ES-I3 (cell line): Measurements from ENCODE around the gene PDS5A.
"Not testable (repeated sequence)": the region's sequence is repeated elsewhere in the genome, so short reads cannot be mapped to it uniquely, and the experiment has no call there.

Experiments used
- H3K36me3 ChIP-seq: 2 replicates; pipeline ENCODE4 v1.6.1; 2013; ENCODE audit warnings: mild to moderate bottlenecking, low read length, control low read depth, moderate library complexity; ENCODE audit not compliant: insufficient read depth
- H3K4me1 ChIP-seq: 2 replicates; pipeline ENCODE4 v1.6.1; 2013; ENCODE audit warnings: mild to moderate bottlenecking, control low read depth, low read length; ENCODE audit not compliant: insufficient read depth
- H3K9ac ChIP-seq: 2 replicates; pipeline ENCODE4 v1.6.1; 2013; ENCODE audit warnings: low read depth, mild to moderate bottlenecking, low read length, moderate library complexity
- H3K9me3 ChIP-seq: 2 replicates; pipeline ENCODE4 v1.6.1; 2013; ENCODE audit warnings: mild to moderate bottlenecking, low read length, moderate library complexity; ENCODE audit not compliant: control insufficient read depth, insufficient read depth

The PDS5A gene

GRCh38 chr4:39846705-39847104, 131.0 kb downstream of the PDS5A start:
- Histone ChIP-seq H3K9me3 (no peaks in the 10 kb centered on the region), H3K36me3 (peaks cover 8% of the 10 kb centered on the region), H3K9ac (no peak overlapping the region), H3K4me1 (no peaks in the 10 kb centered on the region)

- H3K4me1 ChIP-seq: no peaks in the 10 kb centered on the region
- H3K9me3 ChIP-seq: no peaks in the 10 kb centered on the region
- peaks cover 11% of the 10 kb centered on the region for H3K36me3 ChIP-seq
- no peak overlapping the region for H3K9ac ChIP-seq
These were observed 131.6 kb downstream of the PDS5A start for GRCh38 chr4:39846120-39846519.

GRCh38 chr4:39841894-39842293, 135.8 kb downstream of the PDS5A start:
- H3K36me3 ChIP-seq: peaks cover 23% of the 10 kb centered on the region
- no peak overlapping the region for H3K9ac ChIP-seq
- H3K4me1 ChIP-seq: no peaks in the 10 kb centered on the region
- H3K9me3 ChIP-seq: no peaks in the 10 kb centered on the region

- peaks cover 25% of the 10 kb centered on the region for H3K36me3 ChIP-seq
- not testable (repeated sequence) for H3K9ac ChIP-seq, H3K9me3 ChIP-seq
These were observed 137.2 kb downstream of the PDS5A start for GRCh38 chr4:39840516-39840915.

GRCh38 chr4:39840027-39840426, 137.7 kb downstream of the PDS5A start:
- Histone ChIP-seq H3K4me1 (no peaks in the 10 kb centered on the region), H3K9ac (no peak overlapping the region), H3K9me3 (no peaks in the 10 kb centered on the region)

More at GRCh38 chr4:39840516-39840915, 137.2 kb downstream of the PDS5A start:
- not testable (repeated sequence) for H3K4me1 ChIP-seq

GRCh38 chr4:39838431-39838830, 139.3 kb downstream of the PDS5A start:
- H3K4me1 ChIP-seq, H3K9me3 ChIP-seq, H3K9ac ChIP-seq: not testable (repeated sequence)
- H3K36me3 ChIP-seq: peaks cover 21% of the 10 kb centered on the region

More at GRCh38 chr4:39840027-39840426, 137.7 kb downstream of the PDS5A start:
- H3K36me3 ChIP-seq: peaks cover 27% of the 10 kb centered on the region

GRCh38 chr4:39834269-39834668, 143.4 kb downstream of the PDS5A start:
- Histone ChIP-seq H3K9ac (no peak overlapping the region), H3K36me3 (peaks cover 21% of the 10 kb centered on the region), H3K9me3 (no peaks in the 10 kb centered on the region), H3K4me1 (no peaks in the 10 kb centered on the region)

GRCh38 chr4:39825741-39826231, 151.9 kb downstream of the PDS5A start:
- no peaks in the 10 kb centered on the region for H3K4me1 ChIP-seq
- H3K9me3 ChIP-seq: no peaks in the 10 kb centered on the region
- no peak overlapping the region for H3K9ac ChIP-seq
- H3K36me3 ChIP-seq: peaks cover 13% of the 10 kb centered on the region; the same call in 1 of the 2 replicates

GRCh38 chr4:39825090-39825489, 152.6 kb downstream of the PDS5A start:
- H3K4me1 ChIP-seq: no peaks in the 10 kb centered on the region
- no peaks in the 10 kb centered on the region for H3K9me3 ChIP-seq
- peaks cover 12% of the 10 kb centered on the region; the same call in 1 of the 2 replicates for H3K36me3 ChIP-seq
- H3K9ac ChIP-seq: no peak overlapping the region

GRCh38 chr4:39823191-39823590, 154.5 kb downstream of the PDS5A start:
- Histone ChIP-seq H3K9ac (no peak overlapping the region), H3K36me3 (0 out of 2 replicates have a peak, but pooled peaks cover 6% of the 10 kb centered on the region), H3K9me3 (no peaks in the 10 kb centered on the region), H3K4me1 (no peaks in the 10 kb centered on the region)

- H3K9ac ChIP-seq: no peak overlapping the region
- 0 out of 2 replicates have a peak, but pooled peaks cover 6% of the 10 kb centered on the region for H3K36me3 ChIP-seq
- H3K4me1 ChIP-seq: no peaks in the 10 kb centered on the region
- H3K9me3 ChIP-seq: no peaks in the 10 kb centered on the region
These were observed 155.0 kb downstream of the PDS5A start for GRCh38 chr4:39822662-39823061.

GRCh38 chr4:39821951-39822350, 155.8 kb downstream of the PDS5A start:
- 0 out of 2 replicates have a peak, but pooled peaks cover 6% of the 10 kb centered on the region for H3K36me3 ChIP-seq
- H3K9me3 ChIP-seq: no peaks in the 10 kb centered on the region
- H3K9ac ChIP-seq: no peak overlapping the region
- H3K4me1 ChIP-seq: no peaks in the 10 kb centered on the region

- H3K36me3 ChIP-seq: 0 out of 2 replicates have a peak, but pooled peaks cover 2% of the 10 kb centered on the region
- no peaks in the 10 kb centered on the region for H3K9me3 ChIP-seq
- H3K9ac ChIP-seq: no peak overlapping the region
- H3K4me1 ChIP-seq: no peaks in the 10 kb centered on the region
These were observed 157.5 kb downstream of the PDS5A start for GRCh38 chr4:39820186-39820585.

GRCh38 chr4:39818646-39819045, 159.1 kb downstream of the PDS5A start:
- no peak overlapping the region for H3K9ac ChIP-seq
- H3K4me1 ChIP-seq: peaks cover 4% of the 10 kb centered on the region; the same call in 1 of the 2 replicates
- no peaks in the 10 kb centered on the region for H3K9me3 ChIP-seq
- no peaks in the 10 kb centered on the region for H3K36me3 ChIP-seq

GRCh38 chr4:39814403-39815185, 163.1 kb downstream of the PDS5A start:
- Histone ChIP-seq H3K9me3 (no peaks in the 10 kb centered on the region), H3K9ac (no peak overlapping the region), H3K36me3 (no peaks in the 10 kb centered on the region), H3K4me1 (peaks cover 4% of the 10 kb centered on the region; the same call in 1 of the 2 replicates)
